LNCaP clone FGC (cell line): Measurements from ENCODE around the gene CCNT2.

ENCODE experiments used
- DNase-seq: peaks from one replicate; pipeline ENCODE4 v3.0.0-alpha.2; 2011; ENCODE audit warnings: low read depth
- H3K4me3 ChIP-seq: 2 replicates; pipeline ENCODE4 v1.5.1; 2011; ENCODE audit warnings: mild to moderate bottlenecking, low read depth, low read length, control low read depth
- TF ChIP-seq, protein P1 (sequence below): IDR thresholded peaks from 2 replicates; pipeline ENCODE4 v1.5.1; 2012; ENCODE audit warnings: mild to moderate bottlenecking; ENCODE audit not compliant: control insufficient read depth, insufficient read depth; ENCODE audit errors: extremely low read depth

The CCNT2 gene

DNA sequence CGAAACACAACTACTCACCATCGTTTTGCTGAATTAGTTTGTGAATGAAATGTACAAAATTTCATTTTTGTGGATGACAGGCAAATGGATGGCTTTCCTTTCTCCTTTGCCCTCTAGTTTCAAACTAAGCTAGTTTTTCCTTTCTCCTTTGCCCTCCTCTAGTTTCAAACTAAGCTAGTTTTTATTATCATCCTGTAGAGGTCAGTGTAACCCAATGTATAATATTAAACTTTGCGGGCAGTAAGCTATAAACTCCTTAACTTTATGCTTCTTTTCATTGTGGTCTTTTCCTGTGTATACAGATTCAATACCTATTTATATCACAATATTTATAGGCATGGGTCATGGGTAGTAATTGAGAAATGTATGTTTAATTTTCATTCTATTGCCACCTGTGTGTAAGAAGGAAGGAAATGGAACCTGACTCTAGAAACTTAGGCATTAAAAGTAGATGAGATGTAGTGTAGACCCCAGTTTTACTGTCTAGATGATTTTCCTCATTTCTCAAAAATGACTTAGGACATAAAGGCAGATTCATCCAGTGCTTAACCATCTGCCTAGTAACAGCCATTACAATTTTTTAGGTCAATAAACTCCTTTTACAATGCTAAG lies 70.5 kb downstream of the CCNT2 start:
- TF ChIP-seq, protein P1, sequence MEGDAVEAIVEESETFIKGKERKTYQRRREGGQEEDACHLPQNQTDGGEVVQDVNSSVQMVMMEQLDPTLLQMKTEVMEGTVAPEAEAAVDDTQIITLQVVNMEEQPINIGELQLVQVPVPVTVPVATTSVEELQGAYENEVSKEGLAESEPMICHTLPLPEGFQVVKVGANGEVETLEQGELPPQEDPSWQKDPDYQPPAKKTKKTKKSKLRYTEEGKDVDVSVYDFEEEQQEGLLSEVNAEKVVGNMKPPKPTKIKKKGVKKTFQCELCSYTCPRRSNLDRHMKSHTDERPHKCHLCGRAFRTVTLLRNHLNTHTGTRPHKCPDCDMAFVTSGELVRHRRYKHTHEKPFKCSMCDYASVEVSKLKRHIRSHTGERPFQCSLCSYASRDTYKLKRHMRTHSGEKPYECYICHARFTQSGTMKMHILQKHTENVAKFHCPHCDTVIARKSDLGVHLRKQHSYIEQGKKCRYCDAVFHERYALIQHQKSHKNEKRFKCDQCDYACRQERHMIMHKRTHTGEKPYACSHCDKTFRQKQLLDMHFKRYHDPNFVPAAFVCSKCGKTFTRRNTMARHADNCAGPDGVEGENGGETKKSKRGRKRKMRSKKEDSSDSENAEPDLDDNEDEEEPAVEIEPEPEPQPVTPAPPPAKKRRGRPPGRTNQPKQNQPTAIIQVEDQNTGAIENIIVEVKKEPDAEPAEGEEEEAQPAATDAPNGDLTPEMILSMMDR, result peak; percentile 42
- DNase-seq, result no peak
- H3K4me3 ChIP-seq, result no peak overlapping the region

DNA sequence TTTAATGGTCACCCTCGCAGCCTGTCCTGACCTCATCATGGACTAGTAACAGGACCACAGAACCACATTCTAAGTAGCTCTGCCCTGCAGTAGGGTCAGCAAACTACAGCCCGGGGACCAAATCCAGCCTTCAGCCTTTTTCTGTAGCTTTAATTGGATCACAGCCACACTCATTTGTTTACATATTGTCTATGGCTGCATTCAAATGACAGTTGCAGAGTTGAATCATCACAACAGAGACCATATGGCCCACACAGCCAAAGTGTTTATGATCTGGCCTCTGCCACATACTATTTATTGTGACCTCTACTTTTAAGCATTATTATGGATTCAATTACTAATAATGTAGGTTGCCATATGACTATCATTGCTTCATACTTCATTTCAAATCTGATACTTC lies 80.9 kb downstream of the CCNT2 start:
- TF ChIP-seq, protein P1, result no peak
- H3K4me3 ChIP-seq, result no peak overlapping the region
- DNase-seq, result no peak

DNA sequence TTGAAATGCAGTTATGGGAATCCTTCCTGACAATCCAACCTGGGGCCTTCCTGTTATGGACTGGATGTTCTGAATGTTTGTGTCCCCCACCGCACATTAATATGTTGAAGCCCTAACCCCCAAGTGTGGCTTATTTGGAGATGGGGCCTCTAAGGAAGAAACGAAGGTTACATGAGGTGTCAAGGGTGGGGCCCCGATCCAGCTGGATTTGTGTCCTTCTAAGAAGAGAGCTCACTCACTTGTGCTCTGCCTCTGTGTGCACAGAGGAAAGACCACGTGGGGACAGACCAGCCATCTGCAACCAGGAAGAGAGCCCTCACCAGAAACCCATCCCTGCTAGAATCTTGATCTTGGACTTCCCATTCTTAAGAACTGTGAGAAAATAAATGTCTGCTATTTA lies 84.2 kb downstream of the CCNT2 start:
- DNase-seq, result no peak
- H3K4me3 ChIP-seq, result no peak overlapping the region
- TF ChIP-seq, protein P1, result no peak

DNA sequence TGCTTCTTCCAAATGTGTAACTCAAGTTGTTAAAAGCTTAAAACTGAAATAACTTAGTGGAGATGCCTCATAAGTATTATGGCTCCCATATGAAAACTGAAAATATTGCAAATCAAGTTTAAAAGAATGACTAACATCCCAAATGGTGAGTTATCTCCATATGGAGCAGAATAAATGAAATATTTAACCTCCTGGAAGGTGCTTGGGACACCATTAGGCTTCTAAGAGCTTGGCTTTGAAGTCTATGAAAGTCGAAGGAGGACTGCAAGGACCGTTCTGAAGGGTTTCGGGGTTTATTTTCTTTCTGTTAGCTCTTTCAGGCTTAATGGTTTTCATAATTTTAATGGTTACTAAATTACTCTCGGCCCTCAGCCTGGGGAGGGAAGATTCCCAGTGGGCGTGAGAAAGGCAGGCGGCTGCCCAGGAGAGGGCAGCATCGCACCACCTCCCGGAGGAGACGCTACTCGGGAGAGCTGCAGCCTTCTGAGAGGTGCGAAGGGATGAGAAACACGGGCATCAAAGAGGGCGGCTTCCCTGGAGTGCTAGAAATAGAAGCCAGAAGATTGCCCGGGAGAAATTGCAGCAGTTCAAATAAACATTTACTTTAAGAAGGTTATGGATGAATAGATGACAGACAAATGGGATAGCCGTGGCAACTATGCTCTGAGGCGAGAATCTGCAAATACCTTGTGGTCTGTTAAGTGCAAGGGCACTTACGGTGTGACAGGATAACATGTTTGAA lies 85.6 kb downstream of the CCNT2 start:
- no peak for DNase-seq
- TF ChIP-seq, protein P1, result peak; percentile 90
- no peak overlapping the region for H3K4me3 ChIP-seq

DNA sequence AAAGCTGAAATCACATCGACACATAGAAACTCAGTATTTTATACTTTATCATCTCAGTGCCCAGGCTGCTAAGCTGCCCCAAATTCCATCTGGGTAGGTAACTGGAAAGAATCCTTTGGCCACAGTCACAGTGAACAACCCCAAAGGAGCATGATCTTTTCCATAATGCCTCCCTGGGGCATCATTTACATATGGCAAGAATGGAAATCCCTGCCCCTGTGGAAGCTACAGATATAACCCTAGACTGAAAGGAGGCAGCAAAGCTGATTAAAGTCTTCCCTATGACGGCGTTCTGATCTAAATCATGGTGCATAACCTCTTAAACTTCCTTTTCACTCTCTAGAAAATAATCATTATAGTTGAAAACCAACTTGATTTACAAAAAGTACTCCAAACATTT lies 87.1 kb downstream of the CCNT2 start:
- TF ChIP-seq, protein P1, result no peak
- DNase-seq, result no peak
- no peak overlapping the region for H3K4me3 ChIP-seq
